Astrocyte (in vitro differentiated cells and primary cell): ENCODE data around the gene PPP1CC. TPM values are rescaled to one million over a fixed set of nuclear protein-coding genes. Genes with fewer than 3 reads are reported as not detected.
A peak's percentile ranks its signal among the peaks of the same experiment; 100 is the strongest.

Experiments
- DNase-seq: peaks from one replicate; pipeline ENCODE4 v3.0.0-alpha.2; 2010; ENCODE audit warnings: low read depth
- FAIRE-seq: peaks from 2 replicates; lab custom pipeline; 2011; peaks lifted over from hg19 to GRCh38; lab: Jason Lieb, UNC
- H2AFZ ChIP-seq: 2 replicates; pipeline ENCODE4 v1.6.0; 2012; ENCODE audit warnings: low read depth, low read length, inconsistent platforms
- H3K27ac ChIP-seq: 2 replicates; pipeline ENCODE4 v1.5.1; 2011; ENCODE audit warnings: low read depth, low read length, inconsistent platforms
- H3K27me3 ChIP-seq: 2 replicates; pipeline ENCODE4 v1.6.0; 2011; ENCODE audit warnings: low read length, inconsistent platforms; ENCODE audit not compliant: insufficient read depth
- H3K36me3 ChIP-seq: 2 replicates; pipeline ENCODE4 v1.5.1; 2011; ENCODE audit warnings: low read length, inconsistent platforms; ENCODE audit not compliant: insufficient read depth
- H3K4me1 ChIP-seq: 2 replicates; pipeline ENCODE4 v1.5.1; 2011; ENCODE audit warnings: low read length, inconsistent platforms; ENCODE audit not compliant: insufficient read depth
- H3K4me2 ChIP-seq: 2 replicates; pipeline ENCODE4 v1.6.0; 2012; ENCODE audit warnings: low read length, inconsistent platforms
- H3K4me3 ChIP-seq: 2 replicates; pipeline ENCODE4 v1.5.1; 2011; ENCODE audit warnings: low read depth, mild to moderate bottlenecking, low read length, inconsistent platforms; ENCODE audit not compliant: insufficient read depth
- H3K79me2 ChIP-seq: 2 replicates; pipeline ENCODE4 v1.6.0; 2012; ENCODE audit warnings: mild to moderate bottlenecking, low read length, inconsistent platforms; ENCODE audit not compliant: insufficient read depth
- H3K9ac ChIP-seq: 2 replicates; pipeline ENCODE4 v1.6.0; 2012; ENCODE audit warnings: mild to moderate bottlenecking, low read length, inconsistent platforms
- H3K9me3 ChIP-seq: 2 replicates; pipeline ENCODE4 v1.5.1; 2012; ENCODE audit warnings: low read depth, mild to moderate bottlenecking, low read length, inconsistent platforms; ENCODE audit not compliant: insufficient read depth
- H4K20me1 ChIP-seq: 2 replicates; pipeline ENCODE4 v1.6.0; 2012; ENCODE audit warnings: low read length, inconsistent platforms; ENCODE audit not compliant: insufficient read depth
- H3K27ac Mint-ChIP-seq: one replicate; pipeline ENCODE4 v1.8.0; 2021; ENCODE audit warnings: mild to moderate bottlenecking, mixed read lengths; ENCODE audit not compliant: unreplicated experiment
- H3K27me3 Mint-ChIP-seq: one replicate; pipeline ENCODE4 v1.8.0; 2021; ENCODE audit warnings: low read depth, mixed read lengths; ENCODE audit not compliant: unreplicated experiment
- H3K36me3 Mint-ChIP-seq: one replicate; pipeline ENCODE4 v1.8.0; 2021; ENCODE audit warnings: low read depth, mixed read lengths; ENCODE audit not compliant: unreplicated experiment
- H3K4me1 Mint-ChIP-seq: one replicate; pipeline ENCODE4 v1.8.0; 2021; ENCODE audit warnings: low read depth, mixed read lengths; ENCODE audit not compliant: unreplicated experiment
- H3K4me3 Mint-ChIP-seq: one replicate; pipeline ENCODE4 v1.8.0; 2021; ENCODE audit warnings: mild to moderate bottlenecking, moderate library complexity, mixed read lengths; ENCODE audit not compliant: unreplicated experiment
- H3K9me3 Mint-ChIP-seq: one replicate; pipeline ENCODE4 v1.8.0; 2021; ENCODE audit warnings: mild to moderate bottlenecking, mixed read lengths; ENCODE audit not compliant: unreplicated experiment
- CTCF ChIP-seq: IDR thresholded peaks from 2 replicates; pipeline ENCODE4 v1.5.1; 2011; ENCODE audit warnings: low read depth, mild to moderate bottlenecking, inconsistent platforms, low read length, moderate library complexity; ENCODE audit not compliant: insufficient read depth
- EZH2 ChIP-seq: IDR thresholded peaks from 2 replicates; pipeline ENCODE4 v1.6.1; 2012; ENCODE audit warnings: mild to moderate bottlenecking, low read length, inconsistent platforms; ENCODE audit not compliant: insufficient read depth
- total RNA-seq: library from RNA; stranded (reverse); gene quantifications from 2 replicates; pipeline ENCODE4 v1.2.1, GENCODE V29; 2021

Gene PPP1CC
- total RNA-seq, 1 donor from 2014 or later, result 107 TPM

- H3K4me3 ChIP-seq, result no peak overlapping the region
- DNase-seq, result no peak
- Mint-ChIP-seq H3K27me3 (peaks cover 25% of the 10 kb centered on the region), H3K36me3 (peaks cover 3% of the 10 kb centered on the region), H3K4me3 (no peak overlapping the region), H3K9me3 (peaks cover 9% of the 10 kb centered on the region), H3K4me1 (peaks cover 7% of the 10 kb centered on the region), H3K27ac (peak overlapping the region; percentile 53)
- no peaks in the 10 kb centered on the region for H3K9me3 ChIP-seq
- H3K4me2 ChIP-seq, result no peak overlapping the region
- no peaks in the 10 kb centered on the region for H3K4me1 ChIP-seq
- H3K79me2 ChIP-seq, result no peaks in the 10 kb centered on the region
- H3K27me3 ChIP-seq, result no peaks in the 10 kb centered on the region
- H2AFZ ChIP-seq, result no peak overlapping the region
- no peak overlapping the region for H3K27ac ChIP-seq
- H4K20me1 ChIP-seq, result no peaks in the 10 kb centered on the region
- H3K36me3 ChIP-seq, result no peaks in the 10 kb centered on the region
- FAIRE-seq, result no peak
- no peak overlapping the region for H3K9ac ChIP-seq
- TF ChIP-seq EZH2 (no peak), CTCF (no peak)
Measured at GRCh38 chr12:110677206-110677911, 65.3 kb downstream of the PPP1CC start.

GRCh38 chr12:110676171-110676570 lies 66.5 kb downstream of the PPP1CC start:
- Histone ChIP-seq H3K79me2 (no peaks in the 10 kb centered on the region), H3K9me3 (no peaks in the 10 kb centered on the region), H3K36me3 (no peaks in the 10 kb centered on the region), H2AFZ (no peak overlapping the region), H3K4me3 (no peak overlapping the region), H4K20me1 (no peaks in the 10 kb centered on the region), H3K27ac (no peak overlapping the region), H3K4me2 (no peak overlapping the region), H3K27me3 (no peaks in the 10 kb centered on the region), H3K4me1 (no peaks in the 10 kb centered on the region), H3K9ac (no peak overlapping the region)
- no peak overlapping the region for H3K4me3 Mint-ChIP-seq
- DNase-seq, result no peak
- no peak overlapping the region for H3K27ac Mint-ChIP-seq
- peaks cover 9% of the 10 kb centered on the region for H3K9me3 Mint-ChIP-seq
- H3K27me3 Mint-ChIP-seq, result peaks cover 21% of the 10 kb centered on the region
- peaks cover 3% of the 10 kb centered on the region for H3K36me3 Mint-ChIP-seq
- FAIRE-seq, result no peak
- peaks cover 7% of the 10 kb centered on the region for H3K4me1 Mint-ChIP-seq
- TF ChIP-seq EZH2 (no peak), CTCF (no peak)

GRCh38 chr12:110670161-110670701 lies 72.5 kb downstream of the PPP1CC start:
- H3K4me3 Mint-ChIP-seq, result no peak overlapping the region
- TF ChIP-seq EZH2 (no peak), CTCF (no peak)
- Histone ChIP-seq H3K36me3 (no peaks in the 10 kb centered on the region), H2AFZ (no peak overlapping the region), H3K9ac (no peak overlapping the region), H4K20me1 (no peaks in the 10 kb centered on the region), H3K4me2 (no peak overlapping the region), H3K27me3 (no peaks in the 10 kb centered on the region), H3K4me1 (no peaks in the 10 kb centered on the region), H3K4me3 (no peak overlapping the region), H3K9me3 (no peaks in the 10 kb centered on the region), H3K27ac (no peak overlapping the region), H3K79me2 (no peaks in the 10 kb centered on the region)
- peaks cover 26% of the 10 kb centered on the region for H3K9me3 Mint-ChIP-seq
- no peaks in the 10 kb centered on the region for H3K4me1 Mint-ChIP-seq
- no peak overlapping the region for H3K27ac Mint-ChIP-seq
- DNase-seq, result no peak
- H3K27me3 Mint-ChIP-seq, result peaks cover 20% of the 10 kb centered on the region
- H3K36me3 Mint-ChIP-seq, result peaks cover 5% of the 10 kb centered on the region
- FAIRE-seq, result no peak
